RPMI7951 (cell line): ENCODE results near the gene CLVS2. TPM values are rescaled to one million over a fixed set of nuclear protein-coding genes. Genes with fewer than 3 reads are reported as not detected.

Source experiments
- DNase-seq: peaks from one replicate; pipeline ENCODE4 v3.0.0-alpha.2; 2012; ENCODE audit warnings: low read depth
- total RNA-seq: library from RNA; depleted of rRNA; stranded (reverse); fragments of >200 nt; shearing (Covaris generic); gene quantifications from 2 replicates; pipeline ENCODE4 v1.2.3, GENCODE V29; 2014; rRNA removed

Gene CLVS2, protein sequence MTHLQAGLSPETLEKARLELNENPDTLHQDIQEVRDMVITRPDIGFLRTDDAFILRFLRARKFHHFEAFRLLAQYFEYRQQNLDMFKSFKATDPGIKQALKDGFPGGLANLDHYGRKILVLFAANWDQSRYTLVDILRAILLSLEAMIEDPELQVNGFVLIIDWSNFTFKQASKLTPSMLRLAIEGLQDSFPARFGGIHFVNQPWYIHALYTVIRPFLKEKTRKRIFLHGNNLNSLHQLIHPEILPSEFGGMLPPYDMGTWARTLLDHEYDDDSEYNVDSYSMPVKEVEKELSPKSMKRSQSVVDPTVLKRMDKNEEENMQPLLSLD
- not detected in 2 replicates for total RNA-seq

DNA sequence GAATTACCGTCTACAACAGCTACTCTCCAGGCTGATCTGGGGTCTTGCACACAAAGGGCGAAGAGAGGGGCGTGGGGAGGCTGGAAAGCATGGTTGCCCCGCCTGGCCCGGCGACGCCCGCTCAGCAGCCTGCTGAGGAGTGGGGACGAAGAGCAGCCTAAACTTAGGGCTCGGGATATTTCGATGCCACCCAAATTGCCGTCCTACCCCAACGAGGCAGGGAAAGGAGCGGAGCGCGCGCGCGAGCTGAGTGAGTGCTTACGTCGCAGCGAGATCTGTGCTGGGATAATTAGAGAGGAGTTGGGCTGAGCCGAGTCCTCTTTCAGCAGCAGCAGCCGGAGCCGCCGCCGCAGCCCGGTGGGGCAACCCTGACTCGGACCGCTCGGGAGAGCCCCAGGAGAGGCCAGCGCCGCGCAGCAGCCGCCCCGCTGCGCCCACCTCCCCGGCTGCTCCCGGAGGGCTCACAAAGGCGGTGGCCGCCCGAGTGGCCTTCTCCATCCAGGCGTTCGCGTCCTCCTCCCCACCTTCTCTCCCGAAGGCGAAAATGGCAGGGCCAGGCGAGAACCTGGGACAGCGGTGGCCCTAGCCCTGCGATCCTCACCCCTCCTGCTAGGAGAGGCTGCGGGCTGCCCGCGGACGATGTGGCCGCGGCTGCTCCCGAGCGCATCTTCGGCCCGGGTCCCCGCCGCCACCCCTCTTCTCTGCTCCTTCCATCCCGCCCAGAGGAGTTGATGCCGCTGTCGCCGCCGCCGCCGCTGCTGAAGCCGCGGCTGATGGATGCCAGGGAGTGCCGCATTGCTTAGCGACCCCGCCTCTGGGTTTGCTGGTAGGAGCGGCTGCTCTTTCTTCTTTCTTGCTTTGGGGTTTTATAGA, at the start of gene CLVS2:
Gene CLVS2, plus strand, starts transcription at position 315 of the 873 bp plus-strand sequence. CDS start 1,543 bp downstream, outside the sequence.
- no peak for DNase-seq

DNA sequence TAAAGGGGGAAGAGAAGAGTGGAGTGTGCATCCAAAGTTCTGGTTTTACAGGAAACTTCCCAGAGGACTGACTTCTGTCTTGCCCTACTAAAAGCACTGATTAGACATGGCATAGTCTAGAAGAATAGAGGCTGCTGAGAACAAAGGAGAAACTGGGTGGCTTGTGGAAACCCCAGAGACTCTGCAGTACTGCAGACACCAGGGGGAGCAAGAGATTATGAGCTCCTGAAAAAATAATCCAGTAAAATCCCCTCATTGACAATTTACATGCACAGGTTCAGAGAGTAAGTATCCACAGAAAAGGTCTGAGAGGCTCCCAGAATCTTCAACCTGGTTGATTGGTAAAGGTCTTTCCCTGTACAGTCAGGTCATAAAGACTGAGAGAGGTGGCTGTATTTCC, 48.7 kb upstream of the CLVS2 start:
- DNase-seq, result no peak

DNA sequence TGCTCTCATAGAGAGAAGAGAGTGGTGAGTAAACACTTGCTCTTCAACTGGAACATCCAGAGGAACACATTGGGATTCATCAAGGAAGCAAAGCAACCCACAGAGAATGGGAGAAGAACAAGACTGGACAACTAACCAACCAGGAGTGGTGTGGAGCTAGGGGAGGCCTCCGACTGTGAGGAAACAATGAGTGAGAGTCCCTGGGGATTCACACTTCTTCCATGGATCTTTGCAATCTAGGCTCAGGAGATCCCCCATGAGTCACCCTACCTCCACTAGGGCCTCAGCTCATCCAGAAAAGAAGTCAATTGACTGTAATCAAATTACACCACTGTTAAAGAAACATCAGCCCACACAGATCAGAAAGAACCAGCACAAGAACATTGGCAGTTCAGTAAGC, 42.3 kb upstream of the CLVS2 start:
- no peak for DNase-seq

DNA sequence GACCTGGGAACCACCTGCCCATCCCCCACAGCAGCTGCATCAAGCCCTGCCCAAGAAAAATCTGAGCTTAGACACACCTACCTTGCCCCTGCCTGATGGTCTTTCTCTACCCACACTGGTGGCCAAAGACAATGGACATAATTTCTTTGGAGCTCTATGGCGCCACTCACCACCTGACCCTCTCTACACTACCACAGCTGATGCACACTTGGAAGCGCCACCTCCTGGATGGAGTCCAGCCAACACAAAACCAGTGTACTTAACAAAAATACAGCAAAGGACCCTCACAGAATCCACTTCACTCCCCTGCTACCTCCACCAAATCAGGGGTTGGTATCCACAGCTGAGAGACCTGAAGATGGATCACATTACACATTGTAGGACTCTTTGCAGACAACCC, 39.7 kb upstream of the CLVS2 start:
- no peak for DNase-seq

DNA sequence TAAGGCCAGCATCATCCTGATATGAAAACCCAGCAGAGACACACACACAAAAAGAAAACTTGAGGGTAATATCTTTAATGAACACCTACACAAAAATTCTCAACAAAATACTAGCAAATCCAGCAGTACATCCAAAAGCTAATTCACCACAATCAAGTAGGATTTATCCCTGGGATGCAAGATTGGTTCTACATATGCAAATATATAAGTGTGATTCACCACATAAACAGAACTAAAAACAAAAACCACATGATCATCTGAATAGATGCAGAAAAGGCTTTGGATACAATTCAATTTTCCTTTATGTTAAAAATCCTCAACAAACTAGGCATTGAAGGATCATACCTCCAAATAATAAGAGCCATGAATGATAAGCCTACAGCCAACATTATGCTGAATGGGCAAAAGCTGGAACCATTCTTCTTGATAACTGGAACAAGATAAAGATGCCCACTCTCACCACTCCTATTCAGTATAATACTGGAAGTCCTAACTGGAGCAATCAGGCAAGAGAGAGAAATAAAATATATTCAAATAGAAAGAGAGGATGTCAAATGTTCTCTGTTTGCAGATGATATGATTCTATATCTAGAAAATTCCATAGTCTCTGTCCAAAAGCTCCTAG, 33.9 kb upstream of the CLVS2 start:
- no peak for DNase-seq

DNA sequence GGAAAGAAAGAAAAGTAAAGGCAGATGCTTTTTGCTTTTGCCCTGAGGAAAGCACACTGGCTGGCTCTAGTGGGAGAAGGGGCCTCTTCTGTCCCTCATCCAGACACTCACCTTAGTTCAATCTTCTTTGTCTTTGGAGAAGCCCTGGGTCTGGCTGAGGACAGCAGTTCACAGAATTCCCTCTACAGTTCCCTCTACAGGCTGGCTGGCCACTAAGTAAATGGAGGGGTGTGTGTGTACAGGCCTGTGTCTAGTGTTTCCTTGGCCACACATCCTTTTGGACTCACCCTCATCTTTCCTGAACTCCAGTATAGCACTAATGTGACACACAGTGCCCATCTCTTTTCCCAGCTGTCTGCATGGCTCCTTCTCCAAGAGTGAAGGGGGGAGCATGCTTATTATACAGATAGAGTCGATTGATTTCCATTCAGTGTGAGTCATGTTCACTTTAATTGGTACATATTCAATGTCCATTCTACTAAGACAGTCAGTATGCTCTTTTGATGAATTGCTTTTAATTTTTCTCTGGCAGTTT, 26.0 kb upstream of the CLVS2 start:
- no peak for DNase-seq

DNA sequence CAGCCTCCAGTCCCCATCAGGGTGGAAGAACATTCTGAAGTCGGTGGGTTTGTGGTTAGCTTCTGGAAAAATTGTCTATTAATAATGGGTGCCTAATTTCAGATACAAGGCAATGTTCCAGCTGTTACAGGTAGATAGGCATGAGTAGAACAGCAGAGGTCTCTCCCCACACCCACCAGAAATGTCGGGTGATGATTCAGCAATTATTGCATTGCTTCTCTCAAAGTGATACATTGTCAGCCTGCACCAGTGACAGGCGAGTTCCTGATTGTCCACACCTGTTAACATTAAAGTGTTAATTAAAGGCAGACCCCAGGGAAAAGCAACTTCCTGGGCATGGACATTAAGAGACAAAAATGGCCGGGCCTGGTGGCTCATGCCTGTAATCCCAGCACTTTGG, 18.9 kb upstream of the CLVS2 start:
- no peak for DNase-seq

DNA sequence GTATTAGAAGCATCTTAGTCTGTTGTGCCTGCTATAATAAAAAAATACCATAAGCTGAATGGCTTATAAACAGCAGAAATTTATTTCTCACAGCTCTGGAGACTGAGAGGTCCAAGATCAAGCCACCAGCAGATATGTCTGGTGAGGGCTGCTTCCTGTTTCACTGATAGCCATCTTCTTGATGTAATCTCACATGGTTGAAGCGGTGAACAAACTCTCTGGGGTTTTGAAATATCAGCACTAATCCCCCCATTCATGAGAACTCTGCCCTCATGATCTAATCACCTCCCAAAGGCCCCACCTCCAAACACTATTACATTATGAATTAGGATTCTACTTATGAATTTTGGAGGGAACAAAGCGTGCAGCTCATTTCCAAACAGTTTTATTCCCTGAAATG, 11.6 kb upstream of the CLVS2 start:
- no peak for DNase-seq

DNA sequence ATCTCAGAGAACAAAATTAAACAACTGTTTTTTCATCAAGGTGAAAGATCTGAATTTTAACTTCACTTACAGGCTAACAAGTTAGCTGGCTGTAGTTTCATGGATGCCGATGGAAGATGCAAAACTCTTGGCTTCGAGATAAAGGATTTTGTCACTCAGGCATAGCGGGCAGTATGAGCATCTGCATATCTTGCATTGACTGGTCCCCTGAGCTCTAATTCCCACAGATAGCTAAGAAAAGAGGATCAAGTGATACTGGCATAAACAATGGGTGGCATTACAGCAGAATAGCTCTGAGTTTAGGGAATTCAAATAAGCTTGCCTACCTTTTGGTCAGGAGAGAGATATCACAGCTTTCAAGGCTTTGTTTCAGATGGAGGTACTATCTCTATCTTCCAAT, 1.8 kb upstream of the CLVS2 start:
- DNase-seq, result no peak

DNA sequence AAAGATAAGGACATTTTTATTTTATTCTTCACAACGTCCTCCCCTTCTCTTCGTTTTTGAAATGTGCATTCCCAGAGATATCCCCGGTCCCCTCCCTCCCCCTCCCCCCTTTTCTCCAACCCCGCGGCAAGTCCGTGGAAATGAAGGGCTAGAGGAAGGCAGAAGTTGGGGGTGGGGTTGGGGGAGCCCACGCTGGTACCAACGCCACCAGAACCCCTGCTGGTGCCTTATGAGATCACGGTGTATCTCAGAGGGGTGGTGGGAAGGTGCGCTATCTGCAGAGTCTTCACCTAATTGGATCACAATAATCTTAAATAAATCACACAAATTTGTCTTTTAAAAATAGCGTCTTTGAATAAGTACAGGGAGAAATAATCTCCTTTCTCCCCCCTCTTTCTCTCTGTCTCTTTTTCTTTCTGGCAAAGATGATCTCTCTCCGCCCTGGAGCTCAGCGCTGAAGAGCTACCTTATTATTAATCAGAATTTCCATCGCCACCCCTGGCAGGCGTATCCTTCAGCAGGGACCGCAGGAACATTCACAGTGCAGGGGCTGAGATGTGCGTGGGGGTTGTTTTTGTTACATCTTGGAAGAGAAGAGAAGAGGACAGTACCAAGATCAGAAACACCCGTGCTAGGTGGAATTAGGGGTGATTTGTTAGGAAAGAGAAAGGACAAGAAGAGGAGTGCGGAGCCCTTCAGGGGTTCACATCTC, 915 bp downstream of the CLVS2 start:
- no peak for DNase-seq

DNA sequence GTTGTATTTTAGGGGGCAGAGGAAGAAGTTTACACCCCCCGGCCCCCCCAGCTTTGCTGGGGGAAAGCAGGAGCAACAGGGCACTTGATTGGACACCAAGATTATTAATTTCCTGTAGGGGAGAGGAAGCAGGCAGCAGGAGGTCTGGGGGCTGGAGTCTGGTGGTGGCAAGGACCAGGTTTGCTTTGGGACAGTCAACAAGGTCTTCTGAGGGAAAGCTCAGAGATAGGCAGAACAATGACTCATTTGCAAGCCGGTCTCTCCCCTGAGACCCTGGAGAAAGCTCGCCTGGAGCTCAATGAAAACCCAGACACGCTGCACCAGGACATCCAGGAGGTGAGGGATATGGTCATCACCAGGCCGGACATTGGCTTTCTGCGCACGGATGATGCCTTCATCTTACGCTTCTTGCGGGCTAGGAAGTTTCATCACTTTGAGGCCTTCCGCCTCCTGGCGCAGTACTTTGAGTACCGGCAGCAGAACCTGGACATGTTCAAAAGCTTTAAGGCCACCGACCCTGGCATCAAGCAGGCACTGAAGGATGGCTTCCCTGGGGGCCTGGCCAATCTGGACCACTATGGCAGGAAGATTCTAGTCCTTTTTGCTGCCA, 1.6 kb downstream of the CLVS2 start:
- DNase-seq, result no peak

DNA sequence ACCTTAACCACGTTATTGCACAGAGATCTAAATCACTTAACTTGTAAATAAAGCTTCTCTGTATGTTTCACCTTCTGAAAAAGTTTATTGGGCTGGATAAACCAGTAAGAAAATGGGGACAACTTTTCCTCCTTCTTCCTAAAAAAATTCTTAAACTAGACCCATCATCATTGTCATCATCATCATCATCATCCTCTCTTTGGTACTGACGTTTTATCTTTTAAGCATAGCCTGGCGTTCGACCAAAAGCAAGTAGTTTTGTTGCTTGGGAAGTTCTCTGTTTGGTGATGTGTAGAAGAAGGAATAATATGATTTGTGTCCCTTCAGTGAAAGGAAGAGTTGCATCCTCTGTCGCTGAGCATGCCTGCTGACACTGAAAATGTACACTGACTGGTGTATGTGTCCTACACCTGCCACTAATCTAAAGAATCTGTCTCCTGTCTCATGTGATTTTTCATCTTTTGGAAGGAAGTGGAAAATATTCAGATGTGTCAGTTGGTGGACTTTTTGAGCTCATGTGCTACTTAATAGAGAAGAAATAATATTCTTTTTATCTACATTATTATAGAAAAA, 2.5 kb downstream of the CLVS2 start:
- no peak for DNase-seq

DNA sequence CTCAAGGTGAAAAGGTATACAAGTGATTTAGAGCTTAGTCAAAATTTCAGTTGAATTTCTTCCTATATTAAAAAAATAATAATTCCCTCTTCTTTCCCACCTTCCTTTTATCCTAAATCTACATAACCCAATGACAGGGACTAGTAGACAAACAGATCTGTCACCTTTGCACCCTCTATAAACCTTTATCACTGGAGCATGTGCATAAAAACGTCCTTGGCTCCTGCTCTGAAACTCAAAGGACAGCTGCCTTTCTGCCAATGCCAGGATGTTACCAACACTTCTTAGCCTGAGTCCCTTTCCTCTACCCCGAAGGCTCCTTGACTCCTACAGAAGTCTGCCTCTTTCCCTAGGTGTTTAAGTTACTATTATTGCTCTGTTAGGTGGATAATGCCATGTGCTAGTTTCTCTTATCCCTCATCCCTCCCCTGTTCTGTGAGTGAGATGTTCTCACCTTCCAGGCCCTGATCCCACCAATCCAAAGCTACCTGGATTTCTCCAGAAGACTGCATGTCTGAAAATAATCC, 4.3 kb downstream of the CLVS2 start:
- DNase-seq, result no peak

DNA sequence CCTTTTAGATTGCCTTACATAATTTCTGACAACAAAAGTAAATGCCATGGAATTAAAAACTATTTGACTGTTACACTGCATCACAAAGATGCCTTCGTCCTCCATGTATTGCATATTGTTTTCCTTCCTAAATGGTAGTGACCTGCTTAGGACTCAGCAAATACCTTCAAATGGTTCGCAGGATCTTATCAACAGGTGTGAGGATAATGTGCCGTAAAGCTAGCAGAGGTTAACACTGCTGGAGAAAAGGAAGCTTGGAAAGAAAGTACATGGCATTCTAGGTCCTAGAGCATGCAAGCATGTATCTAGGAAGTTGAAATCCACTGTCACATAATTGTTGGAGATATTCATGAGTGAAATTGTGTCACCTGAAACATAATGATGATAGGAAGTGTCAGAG, 5.5 kb downstream of the CLVS2 start:
- no peak for DNase-seq

DNA sequence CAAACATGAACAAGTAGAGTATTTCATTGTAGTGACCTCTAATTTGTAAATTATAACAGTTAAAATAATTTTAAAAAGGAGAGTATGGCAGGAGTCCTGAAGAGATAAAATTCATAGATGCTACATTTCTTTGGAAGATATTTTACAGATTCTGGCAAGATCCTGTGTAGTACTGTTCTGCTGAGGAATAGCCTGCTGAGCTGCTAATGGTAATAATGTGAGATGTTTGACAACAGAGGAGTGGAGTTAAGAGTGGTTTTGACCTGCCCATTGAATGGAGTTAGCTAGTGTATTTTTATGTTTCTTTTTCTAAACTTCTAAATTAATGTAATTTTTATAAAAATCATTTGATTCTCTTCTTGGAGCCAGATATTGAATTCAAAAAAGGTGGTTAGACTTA, 11.8 kb downstream of the CLVS2 start:
- DNase-seq, result no peak

DNA sequence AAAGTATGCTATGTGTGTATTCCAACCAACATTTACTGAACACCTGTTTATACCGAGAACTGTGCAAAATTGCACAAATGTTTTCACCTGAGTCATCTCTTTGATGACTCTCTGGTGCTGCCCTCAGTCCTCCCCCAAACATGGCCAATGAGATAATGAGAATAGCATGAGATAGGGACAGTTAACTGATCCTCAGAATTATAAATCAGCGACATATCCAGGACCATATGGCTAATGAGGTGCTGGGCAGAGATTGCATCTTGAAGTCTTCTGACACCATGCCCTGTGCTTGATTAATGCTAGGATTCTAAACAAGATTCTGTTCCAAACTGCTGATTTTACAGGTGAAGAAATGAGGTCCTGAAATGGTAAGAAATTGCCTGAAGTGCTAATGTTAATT, 13.0 kb downstream of the CLVS2 start:
- DNase-seq, result no peak

DNA sequence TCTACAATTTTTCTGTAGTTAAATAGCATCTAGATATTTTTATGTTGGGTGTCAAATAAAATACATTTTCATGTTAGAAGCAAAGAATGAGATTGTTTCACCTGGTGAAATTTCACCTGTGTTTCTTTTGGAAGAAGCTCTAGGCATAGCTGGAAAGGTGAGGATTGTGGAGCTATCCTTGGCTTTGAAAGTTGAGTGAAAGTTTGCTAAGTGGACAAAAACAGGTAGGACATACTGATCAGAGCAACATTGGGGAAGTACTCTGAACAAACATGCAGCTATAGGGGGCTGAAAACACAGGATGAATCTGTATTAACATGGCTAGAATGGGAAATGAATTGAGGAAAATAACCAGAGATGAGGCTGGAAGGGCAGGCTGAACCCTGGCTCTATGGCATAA, 18.8 kb downstream of the CLVS2 start:
- no peak for DNase-seq

DNA sequence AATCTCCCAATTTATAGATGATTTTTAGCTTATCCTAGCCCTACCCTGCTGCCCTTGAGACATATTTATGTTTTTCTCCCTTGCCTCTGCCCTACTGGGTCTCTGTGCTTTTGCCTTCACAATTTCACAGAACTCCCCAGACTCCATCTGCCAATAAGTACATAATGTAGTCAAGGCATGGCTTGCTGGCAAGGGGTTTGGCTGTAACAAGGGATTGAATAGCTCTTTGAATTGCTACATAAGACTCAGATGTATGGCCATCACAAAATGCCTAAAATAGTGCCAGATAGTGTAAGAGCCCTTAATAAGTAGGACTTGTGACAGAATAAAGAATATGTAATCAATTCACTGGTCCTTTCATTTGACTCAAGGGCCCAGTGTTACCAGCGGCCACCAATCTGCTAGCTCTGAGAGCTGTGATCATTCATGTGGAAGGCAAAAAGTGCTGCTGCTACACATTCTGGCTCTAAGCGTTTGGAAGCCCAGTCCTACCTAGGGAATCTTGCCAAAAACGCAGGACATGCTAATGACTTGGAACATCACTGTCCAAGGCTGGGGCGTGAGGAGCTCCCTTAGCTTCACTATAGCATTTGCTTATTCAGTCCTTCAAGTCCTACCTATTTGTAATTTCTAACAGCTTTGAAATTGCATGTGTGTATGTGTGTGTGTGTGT, 20.5 kb downstream of the CLVS2 start:
- no peak for DNase-seq

DNA sequence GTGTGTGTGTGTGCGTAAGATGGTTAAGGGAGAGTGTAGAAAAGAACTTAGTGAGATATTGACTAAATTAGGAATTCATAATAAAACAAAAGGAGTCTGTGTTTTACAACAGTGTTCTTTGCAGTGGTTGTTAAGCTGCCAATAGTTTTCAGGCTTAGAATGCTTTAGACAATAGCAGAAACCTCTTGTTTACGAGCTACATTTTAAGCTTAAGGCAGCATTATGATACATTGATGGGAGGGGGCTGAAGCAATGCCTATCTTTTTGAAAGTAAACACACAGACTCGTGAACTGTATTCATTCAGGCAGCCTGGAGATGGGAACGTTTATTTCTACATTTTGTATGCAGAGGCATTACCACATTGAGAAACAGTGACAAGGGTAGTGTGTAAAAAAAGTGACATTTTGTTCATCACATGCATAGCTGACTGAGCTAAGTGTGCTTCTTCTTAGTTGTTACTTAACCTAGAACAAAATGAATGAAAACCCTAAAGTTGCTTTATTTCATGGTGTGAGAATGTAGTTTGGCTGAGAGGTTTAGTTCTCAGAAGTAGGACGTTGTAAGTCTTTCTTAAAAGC, 21.2 kb downstream of the CLVS2 start:
- no peak for DNase-seq

DNA sequence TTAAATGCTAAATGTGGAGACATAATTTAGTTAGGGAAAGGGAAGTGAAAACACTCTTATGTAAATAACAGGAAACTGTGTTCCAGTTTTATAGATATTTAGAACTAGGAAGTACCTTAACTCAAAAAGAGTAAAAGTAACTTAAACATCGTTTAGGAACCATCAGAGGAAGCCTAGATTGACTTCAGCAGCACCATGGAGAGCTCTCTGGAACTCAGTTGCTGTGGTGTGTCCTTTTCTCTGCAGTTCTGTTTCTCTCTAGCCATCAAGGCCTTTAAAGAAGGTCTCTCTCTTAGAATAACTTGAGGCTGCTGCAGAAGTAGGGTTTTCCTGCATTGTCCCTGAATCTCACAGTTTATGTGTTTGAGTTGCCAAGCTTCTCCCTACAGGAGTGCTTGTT, 26.9 kb downstream of the CLVS2 start:
- no peak for DNase-seq
